ENCODE data around the gene ANKRD40. TPM values are rescaled to one million over a fixed set of nuclear protein-coding genes. Genes with fewer than 3 reads are reported as not detected.

ANKRD40 gene
- total and polyA plus RNA-seq, 9 of the 15 experiments (the other 6 are each of a cell fraction or from before 2014, with no cell fraction given): 9.0 to 28.9 (median 27.7) TPM

DNA sequence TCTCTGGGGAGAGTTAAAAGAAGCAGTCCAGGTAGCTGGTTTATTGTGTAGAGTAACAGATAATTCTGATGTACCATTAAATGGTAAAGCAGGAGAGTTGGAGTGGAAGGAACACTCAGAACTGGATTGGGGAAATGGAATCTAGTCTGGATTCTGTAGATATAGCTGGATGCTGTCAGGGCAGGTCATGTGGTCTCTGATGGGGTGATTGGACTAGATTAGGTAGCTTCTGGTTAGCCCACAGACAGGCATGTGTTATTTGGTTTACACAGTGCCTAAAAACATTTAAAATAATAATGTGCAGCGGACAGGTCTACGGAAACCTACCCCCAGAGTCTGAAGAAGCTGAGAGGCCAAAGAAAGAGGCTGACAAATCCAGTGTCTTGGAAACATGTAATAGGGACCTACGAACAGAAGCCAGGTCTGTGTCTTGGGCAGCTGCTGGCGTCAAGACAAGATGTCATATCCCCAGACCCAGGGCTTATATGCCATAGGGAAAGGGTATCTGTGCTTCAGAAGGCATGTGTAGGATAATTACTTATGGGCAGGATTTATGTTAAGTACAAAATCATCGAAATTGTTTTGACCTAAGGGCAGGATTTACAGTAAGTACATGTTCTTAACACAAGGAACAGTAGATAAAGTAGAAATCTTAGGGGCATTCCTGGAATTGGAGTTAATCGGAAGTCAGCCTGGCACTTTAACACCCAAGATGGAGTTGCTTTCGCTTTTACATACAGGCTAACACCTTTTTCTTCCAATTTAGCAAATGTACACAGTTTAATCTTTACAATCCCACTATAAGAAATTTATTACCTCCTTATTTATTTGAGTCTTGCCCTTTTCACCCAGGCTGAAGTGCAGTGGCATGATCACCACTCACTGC is 24.1 kb upstream of the ANKRD40 start:
- peaks cover 38% of the 10 kb centered on the region for H3K36me3 ChIP-seq (ENCODE audit: control insufficient read depth, insufficient read depth, low read length)
- H3K27ac ChIP-seq (ENCODE audit: extremely low read depth, low read depth, low read length): peak overlapping the region; percentile 20; the same call in 1 of the 3 replicates
- no peaks in the 10 kb centered on the region for H3K27me3 ChIP-seq (ENCODE audit: control insufficient read depth in 2 of 2, insufficient read depth in 2 of 2, low read length in 2 of 2)
- BruUV-seq (replicated peaks): no TSS peak
- H3K4me3 ChIP-seq: no peak overlapping the region
- intact Hi-C loops (cut with micrococcal nuclease): no loop called here
- ATAC-seq (peak; percentile 63), DNase-seq (ENCODE audit: extremely low read depth in 1 of 4, low spot score in 3 of 4) (peak in 2 of 4 experiments; percentile 31 to 49), FAIRE-seq (no peak)
- H2AFZ ChIP-seq (ENCODE audit: low read depth, low read length): no peak overlapping the region
- peaks cover 34% of the 10 kb centered on the region for H4K20me1 ChIP-seq (replicated peaks; ENCODE audit: control insufficient read depth, insufficient read depth, low read length)
- H3K4me1 ChIP-seq (replicated peaks in 1 of 2; ENCODE audit: control insufficient read depth in 2 of 2, insufficient read depth in 2 of 2, low read length in 2 of 2): peaks cover 10 to 21% of the 10 kb centered on the region in 2 experiments; a peak in 4 of 5 replicates
- peaks cover 3% of the 10 kb centered on the region for H3K9me1 ChIP-seq (ENCODE audit: control insufficient read depth, insufficient read depth, low read length)
- no peaks in the 10 kb centered on the region for H3K9me3 ChIP-seq (replicated peaks; ENCODE audit: control insufficient read depth, insufficient read depth, low read depth, low read length)
- 42% methylated on average over 7 of the region's 7 CpGs for WGBS (ENCODE audit: insufficient coverage, low coverage, missing lambda C conversion rate)
- no peak overlapping the region for H3K4me2 ChIP-seq (ENCODE audit: insufficient read depth, low read length)
- H3K79me2 ChIP-seq (ENCODE audit: control insufficient read depth, insufficient read depth, low read length): peaks cover 99% of the 10 kb centered on the region
- POLR2A ChIA-PET: interaction anchor here (0.5 to 1.9 kb wide), 5 partner anchors 10 to 24 kb away, joined by 3 to 12 read pairs (median 4); partner anchors contain the start of genes ANKRD40 and LUC7L3
- peak overlapping the region in 1 of 2 experiments; percentile 59; a peak in 1 of 4 replicates for H3K9ac ChIP-seq (ENCODE audit: insufficient read depth in 1 of 2, low read depth in 2 of 2, low read length in 2 of 2)
- in situ Hi-C loops (cut with MboI): no loop called here
- CTCF ChIA-PET (ENCODE audit: low intra/inter-chr PET ratio): no interaction called here
- no peak for TF ChIP-seq L3MBTL2 (IDR thresholded peaks at IDR 0.05)
- TF ChIP-seq TCF7 (IDR thresholded peaks at IDR 0.05; ENCODE audit: borderline replicate concordance): no peak
- TF ChIP-seq HDAC1 (IDR thresholded peaks at IDR 0.05): 0 out of 4 replicates have a peak, but pooled peaks of 1 of the 2 experiments have one; percentile 11
- TF ChIP-seq ZNF561 (CRISPR knock-in tag; conservative IDR thresholded peaks at IDR 0.05): no peak
- TF ChIP-seq SIX5 (IDR thresholded peaks at IDR 0.05; ENCODE audit: borderline replicate concordance in 1 of 2, insufficient read depth in 1 of 2, low read depth in 1 of 2, low read length in 2 of 2): no peak
- TF ChIP-seq USF1 (CRISPR knock-in tag; IDR thresholded peaks at IDR 0.05): peak; percentile 34; the same call in 1 of the 2 replicates
- peak; percentile 22; the same call in 1 of the 2 replicates for TF ChIP-seq CBFA2T2 (conservative IDR thresholded peaks at IDR 0.05)
- TF ChIP-seq KDM1A (IDR thresholded peaks at IDR 0.05): peak; percentile 43 to 75; a peak in 3 of 4 replicates
- TF ChIP-seq SMAD3 (CRISPR knock-in tag; conservative IDR thresholded peaks at IDR 0.05): no peak
- TF ChIP-seq POLR2H (tag; IDR thresholded peaks at IDR 0.05; ENCODE audit: low read depth): no peak
- no peak for TF ChIP-seq SMC3 (conservative IDR thresholded peaks at IDR 0.05; ENCODE audit: insufficient read depth, low read depth, low read length)
- TF ChIP-seq NR2C1 (IDR thresholded peaks at IDR 0.05): no peak
- TF ChIP-seq NR2C1 (tag; IDR thresholded peaks at IDR 0.05): 0 out of 2 replicates have a peak, but pooled peaks have one; percentile 33
- TF ChIP-seq PRDM10 (IDR thresholded peaks at IDR 0.05; ENCODE audit: partially characterized antibody): no peak
- TF ChIP-seq, protein P1, sequence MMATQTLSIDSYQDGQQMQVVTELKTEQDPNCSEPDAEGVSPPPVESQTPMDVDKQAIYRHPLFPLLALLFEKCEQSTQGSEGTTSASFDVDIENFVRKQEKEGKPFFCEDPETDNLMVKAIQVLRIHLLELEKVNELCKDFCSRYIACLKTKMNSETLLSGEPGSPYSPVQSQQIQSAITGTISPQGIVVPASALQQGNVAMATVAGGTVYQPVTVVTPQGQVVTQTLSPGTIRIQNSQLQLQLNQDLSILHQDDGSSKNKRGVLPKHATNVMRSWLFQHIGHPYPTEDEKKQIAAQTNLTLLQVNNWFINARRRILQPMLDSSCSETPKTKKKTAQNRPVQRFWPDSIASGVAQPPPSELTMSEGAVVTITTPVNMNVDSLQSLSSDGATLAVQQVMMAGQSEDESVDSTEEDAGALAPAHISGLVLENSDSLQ (IDR thresholded peaks at IDR 0.05): peak; percentile 34; the same call in 1 of the 2 replicates
- 0 out of 2 replicates have a peak, but pooled peaks have one; percentile 41 for TF ChIP-seq TEAD2 (tag; IDR thresholded peaks at IDR 0.05)
